HL-60/S4 treated with phorbol 12-myristate 13-acetate at 8.2 ng/mL for 4 days and 3 days (cell line): ENCODE measurements around the gene GCSH.

Experiments used
- in situ Hi-C: fragments of 300-500 bp; cut with MboI; formaldehyde crosslinking; loops from 2 replicates; pipeline ENCODE4 v1.15.0; 2022; ENCODE audit warnings: low sequenced_read_pairs

The GCSH gene

GRCh38 chr16:81105946-81106345 lies 9.8 kb upstream of the GCSH start:
- in situ Hi-C loops = no loop called here

GRCh38 chr16:81101702-81102101 lies 5.5 kb upstream of the GCSH start:
- in situ Hi-C loops = no loop called here

GRCh38 chr16:81099958-81100357 lies 3.8 kb upstream of the GCSH start:
- in situ Hi-C loops = no loop called here

GRCh38 chr16:81097230-81097629 lies 1.0 kb upstream of the GCSH start:
- in situ Hi-C loops = no loop called here

- in situ Hi-C loops = no loop called here
Observed at GRCh38 chr16:81096715-81097208, 567 bp upstream of the GCSH start.

GRCh38 chr16:81095653-81095952 lies 592 bp downstream of the GCSH start:
- in situ Hi-C loops = no loop called here

- in situ Hi-C loops = no loop called here
Observed at GRCh38 chr16:81094771-81095251, 1.4 kb downstream of the GCSH start.

GRCh38 chr16:81088836-81089235 lies 7.4 kb downstream of the GCSH start:
- in situ Hi-C loops = no loop called here

GRCh38 chr16:81081014-81081413 lies 15.2 kb downstream of the GCSH start:
- in situ Hi-C loops = no loop called here

GRCh38 chr16:81080233-81080632 lies 16.0 kb downstream of the GCSH start:
- in situ Hi-C loops = no loop called here

- in situ Hi-C loops = no loop called here
Observed at GRCh38 chr16:81077076-81077940, 18.9 kb downstream of the GCSH start, which contains the start of gene C16orf46. Gene C16orf46 (minus strand): TSS chr16:81077238. CDS start chr16:81063955, 13,283 bp downstream.

GRCh38 chr16:81076566-81077075 lies 19.6 kb downstream of the GCSH start:
- in situ Hi-C loops = no loop called here

- in situ Hi-C loops = no loop called here
Observed at GRCh38 chr16:81073560-81074330, 22.4 kb downstream of the GCSH start.

GRCh38 chr16:81071805-81072204 lies 24.4 kb downstream of the GCSH start:
- in situ Hi-C loops = no loop called here

- in situ Hi-C loops = no loop called here
Observed at GRCh38 chr16:81070979-81071378, 25.2 kb downstream of the GCSH start.

GRCh38 chr16:81069063-81069462 lies 27.1 kb downstream of the GCSH start:
- in situ Hi-C loops = no loop called here

GRCh38 chr16:81067166-81067565 lies 29.0 kb downstream of the GCSH start:
- in situ Hi-C loops = no loop called here

GRCh38 chr16:81066681-81067080 lies 29.5 kb downstream of the GCSH start:
- in situ Hi-C loops = no loop called here

- in situ Hi-C loops = no loop called here
Observed at GRCh38 chr16:81061871-81062608, 34.2 kb downstream of the GCSH start.

GRCh38 chr16:81061307-81061640 lies 34.9 kb downstream of the GCSH start:
- in situ Hi-C loops = no loop called here
